BLaER1 (cell line): ENCODE measurements around the gene WNK1.
A peak's percentile ranks its signal among the peaks of the same experiment; 100 is the strongest.

Experiments used
- H3K27ac ChIP-seq: shearing (Covaris generic); formaldehyde crosslinking; 2 replicates; pipeline ENCODE4 v1.8.1; 2022
- H3K27me3 ChIP-seq: shearing (Covaris generic); formaldehyde crosslinking; 2 replicates; pipeline ENCODE4 v1.8.1; 2022
- H3K36me3 ChIP-seq: shearing (Covaris generic); formaldehyde crosslinking; 2 replicates; pipeline ENCODE4 v1.8.1; 2022
- H3K4me1 ChIP-seq: shearing (Covaris generic); formaldehyde crosslinking; 2 replicates; pipeline ENCODE4 v1.8.1; 2022
- H3K4me2 ChIP-seq: shearing (Covaris generic); formaldehyde crosslinking; 2 replicates; pipeline ENCODE4 v1.8.1; 2022
- H3K4me3 ChIP-seq: shearing (Covaris generic); formaldehyde crosslinking; 2 replicates; pipeline ENCODE4 v1.8.1; 2022
- H3K9ac ChIP-seq: shearing (Covaris generic); formaldehyde crosslinking; 2 replicates; pipeline ENCODE4 v1.8.1; 2022
- H3K9me3 ChIP-seq: shearing (Covaris generic); formaldehyde crosslinking; 2 replicates; pipeline ENCODE4 v1.8.1; 2022
- H4K20me1 ChIP-seq: shearing (Covaris generic); formaldehyde crosslinking; 2 replicates; pipeline ENCODE4 v1.8.1; 2022
- Cebpa-rat ChIP-seq: shearing (Covaris generic); IDR thresholded peaks from 2 replicates; pipeline ENCODE4 v1.8.1; 2022

The WNK1 gene

DNA sequence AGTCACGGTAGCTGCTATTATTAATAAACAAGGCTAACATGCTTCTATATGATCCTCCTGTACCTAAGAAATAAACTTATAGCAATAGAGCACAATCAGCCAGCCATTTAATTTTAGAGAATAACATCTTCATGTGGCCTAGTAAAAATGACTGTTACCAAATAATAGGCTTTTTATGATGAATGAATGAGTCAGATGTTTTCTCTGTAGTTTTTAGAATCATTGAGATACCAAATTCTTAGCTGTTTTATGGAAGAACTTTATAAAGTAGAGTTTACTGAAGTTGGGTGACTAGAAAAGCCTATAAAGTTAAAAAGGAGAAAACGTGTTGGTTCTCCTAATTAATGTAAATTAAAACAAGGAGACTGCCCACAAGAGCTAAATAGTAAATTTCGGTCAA is 40.7 kb downstream of the WNK1 start:
- no peak for TF ChIP-seq Cebpa-rat
- H3K4me3 ChIP-seq = no peak overlapping the region
- peaks cover 7% of the 10 kb centered on the region; the same call in 1 of the 2 replicates for H3K36me3 ChIP-seq
- no peak overlapping the region for H3K9ac ChIP-seq
- H3K27me3 ChIP-seq = no peaks in the 10 kb centered on the region
- no peaks in the 10 kb centered on the region for H3K9me3 ChIP-seq
- H3K4me2 ChIP-seq = no peak overlapping the region
- H3K27ac ChIP-seq = no peak overlapping the region
- peaks cover 20% of the 10 kb centered on the region for H3K4me1 ChIP-seq
- peaks cover 99% of the 10 kb centered on the region for H4K20me1 ChIP-seq

DNA sequence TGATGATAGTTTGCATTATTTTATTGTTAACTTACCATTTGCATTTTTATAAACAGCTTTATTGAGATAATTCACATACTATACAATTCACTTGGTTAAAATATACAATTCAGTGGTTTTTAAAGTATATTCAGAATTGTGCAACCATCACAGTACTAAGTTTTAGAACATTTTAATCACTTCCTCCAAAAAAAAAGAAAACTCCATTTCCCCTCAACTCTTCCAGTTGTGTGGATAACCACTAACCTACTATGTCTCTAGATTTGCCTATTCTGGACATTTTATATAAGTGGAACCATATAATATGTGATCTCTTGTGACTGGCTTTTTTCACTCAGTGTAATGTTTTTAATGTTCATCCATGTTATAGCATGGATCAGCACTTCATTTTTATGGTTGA is 41.3 kb downstream of the WNK1 start:
- no peak overlapping the region for H3K27ac ChIP-seq
- H3K4me1 ChIP-seq = peaks cover 20% of the 10 kb centered on the region
- H3K27me3 ChIP-seq = no peaks in the 10 kb centered on the region
- no peak overlapping the region for H3K4me3 ChIP-seq
- TF ChIP-seq Cebpa-rat = no peak
- H3K9ac ChIP-seq = no peak overlapping the region
- H3K9me3 ChIP-seq = no peaks in the 10 kb centered on the region
- peaks cover 100% of the 10 kb centered on the region for H4K20me1 ChIP-seq
- H3K36me3 ChIP-seq = peaks cover 7% of the 10 kb centered on the region; the same call in 1 of the 2 replicates
- H3K4me2 ChIP-seq = no peak overlapping the region

DNA sequence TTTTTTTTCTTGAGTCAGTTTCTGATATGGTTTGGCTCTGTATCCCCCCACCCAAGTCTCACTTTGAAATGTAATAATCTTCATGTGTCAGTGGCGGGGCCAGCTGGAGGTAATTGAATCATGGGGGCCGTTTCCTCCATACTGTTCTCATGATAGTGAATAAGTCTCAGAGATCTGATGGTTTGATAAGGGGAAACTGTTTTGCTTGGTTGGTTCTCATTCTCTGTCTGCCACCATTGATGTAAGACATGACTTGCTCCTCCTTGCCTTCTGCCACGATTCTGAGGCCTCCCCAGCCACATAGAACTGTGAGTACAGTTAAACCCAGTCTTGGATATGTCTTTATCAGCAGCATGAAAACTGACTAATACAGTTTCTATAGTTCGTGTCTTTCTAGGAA is 42.9 kb downstream of the WNK1 start:
- Histone ChIP-seq H3K36me3 (peaks cover 7% of the 10 kb centered on the region; the same call in 1 of the 2 replicates), H3K4me2 (peak overlapping the region; percentile 33), H3K27me3 (no peaks in the 10 kb centered on the region), H3K9ac (no peak overlapping the region), H3K4me1 (peaks cover 20% of the 10 kb centered on the region), H3K4me3 (no peak overlapping the region), H3K27ac (no peak overlapping the region), H4K20me1 (peaks cover 100% of the 10 kb centered on the region), H3K9me3 (no peaks in the 10 kb centered on the region)
- no peak for TF ChIP-seq Cebpa-rat

DNA sequence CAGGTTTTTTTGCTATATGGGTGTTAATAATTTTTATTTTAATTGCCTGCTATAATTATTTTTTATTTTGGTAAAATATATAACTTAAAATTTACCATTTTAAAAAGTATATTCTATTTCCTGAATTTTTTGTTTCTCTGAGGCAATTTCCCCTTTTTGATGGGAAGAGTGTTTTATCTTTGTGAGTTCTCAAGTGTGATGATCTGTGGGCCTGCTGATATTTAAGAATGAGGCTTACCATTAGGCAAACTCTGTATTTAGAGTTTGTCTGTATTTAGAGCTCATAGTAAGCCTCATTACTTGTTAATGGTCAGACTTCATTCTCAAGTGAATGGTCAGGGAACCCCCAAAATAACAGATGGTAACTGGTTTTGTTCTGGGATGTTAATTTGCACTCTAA is 48.0 kb downstream of the WNK1 start:
- Histone ChIP-seq H3K4me1 (peaks cover 30% of the 10 kb centered on the region), H3K4me3 (no peak overlapping the region), H3K9ac (no peak overlapping the region), H3K9me3 (no peaks in the 10 kb centered on the region), H3K4me2 (peak overlapping the region; percentile 4; the same call in 1 of the 2 replicates), H3K27me3 (no peaks in the 10 kb centered on the region), H3K27ac (no peak overlapping the region), H3K36me3 (peaks cover 7% of the 10 kb centered on the region; the same call in 1 of the 2 replicates), H4K20me1 (peaks cover 100% of the 10 kb centered on the region)
- no peak for TF ChIP-seq Cebpa-rat

DNA sequence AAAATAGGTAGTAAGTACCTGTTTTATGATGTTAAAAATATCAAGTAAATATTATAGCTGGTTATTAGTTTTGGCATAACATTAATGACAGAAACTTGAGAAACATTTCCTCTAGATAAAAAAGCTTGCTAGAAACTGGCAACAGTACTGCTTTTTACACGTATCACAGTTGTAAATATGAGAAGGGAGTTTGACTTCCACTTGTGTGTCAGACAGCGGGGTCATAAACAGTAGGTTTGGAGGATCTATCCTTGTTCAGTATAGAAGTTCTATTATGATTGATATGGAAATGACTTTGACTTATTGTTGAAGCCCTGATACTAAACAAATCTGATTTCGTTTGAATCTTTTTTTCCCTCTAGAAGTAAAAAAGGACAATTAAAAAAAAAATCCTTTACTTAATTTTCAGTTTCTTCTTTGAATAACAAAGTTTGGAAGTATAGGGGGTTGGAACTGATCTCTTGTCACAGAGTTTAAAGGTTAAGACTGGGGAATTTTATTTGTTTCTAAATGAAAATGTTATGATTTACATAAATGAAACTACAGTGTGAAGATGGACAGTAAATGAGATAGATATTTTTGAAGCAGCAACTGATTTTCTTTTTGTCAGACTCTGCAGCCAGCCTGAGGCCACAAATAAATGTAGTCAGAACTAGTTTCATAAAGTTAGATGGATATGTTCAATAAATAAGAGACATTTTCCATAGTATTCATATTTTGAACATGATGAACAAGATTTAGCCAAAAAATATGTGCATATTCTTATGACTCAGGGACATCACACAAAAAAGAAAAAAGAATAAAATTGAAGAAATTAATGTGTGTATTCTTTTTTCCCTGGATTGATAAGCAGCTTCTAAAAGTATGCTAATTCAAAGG is 50.1 kb downstream of the WNK1 start:
- peaks cover 2% of the 10 kb centered on the region; the same call in 1 of the 2 replicates for H3K36me3 ChIP-seq
- no peaks in the 10 kb centered on the region for H3K27me3 ChIP-seq
- TF ChIP-seq Cebpa-rat = no peak
- H3K4me3 ChIP-seq = no peak overlapping the region
- H3K4me1 ChIP-seq = peaks cover 41% of the 10 kb centered on the region
- no peak overlapping the region for H3K27ac ChIP-seq
- H3K9ac ChIP-seq = no peak overlapping the region
- no peak overlapping the region for H3K4me2 ChIP-seq
- H4K20me1 ChIP-seq = peaks cover 100% of the 10 kb centered on the region
- no peaks in the 10 kb centered on the region for H3K9me3 ChIP-seq

DNA sequence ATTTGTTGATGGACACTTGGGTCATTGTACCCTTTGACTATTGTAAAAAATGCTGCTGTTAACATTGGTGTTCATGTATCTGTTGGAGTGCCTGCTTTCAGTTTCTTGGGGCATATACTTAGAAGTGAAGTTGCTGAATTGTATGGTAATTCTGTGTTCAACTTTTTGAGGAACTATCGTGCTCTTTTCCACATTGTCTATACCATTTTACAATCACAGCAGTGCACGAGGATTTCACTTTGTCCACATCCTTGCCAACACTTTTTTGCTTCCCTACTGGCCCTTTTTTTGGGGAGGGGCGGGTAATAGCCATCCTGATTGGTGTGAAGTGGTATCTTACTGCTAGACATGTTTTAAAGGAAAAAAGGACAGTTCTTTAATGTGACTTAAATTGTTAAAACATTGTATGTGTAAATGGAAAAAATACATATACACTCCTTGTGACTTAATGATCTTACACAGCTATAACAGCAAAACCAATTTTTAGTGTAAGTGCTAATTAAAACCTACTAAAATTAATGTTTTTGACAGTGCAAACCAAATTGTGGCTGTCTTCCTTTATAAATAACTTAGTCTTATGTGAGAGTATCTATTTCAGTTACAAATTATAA is 52.7 kb downstream of the WNK1 start:
- Histone ChIP-seq H3K4me2 (no peak overlapping the region), H3K9ac (no peak overlapping the region), H3K27me3 (no peaks in the 10 kb centered on the region), H3K4me1 (peaks cover 53% of the 10 kb centered on the region), H4K20me1 (peaks cover 100% of the 10 kb centered on the region), H3K27ac (no peak overlapping the region), H3K9me3 (no peaks in the 10 kb centered on the region), H3K4me3 (no peak overlapping the region), H3K36me3 (no peaks in the 10 kb centered on the region)
- TF ChIP-seq Cebpa-rat = no peak

DNA sequence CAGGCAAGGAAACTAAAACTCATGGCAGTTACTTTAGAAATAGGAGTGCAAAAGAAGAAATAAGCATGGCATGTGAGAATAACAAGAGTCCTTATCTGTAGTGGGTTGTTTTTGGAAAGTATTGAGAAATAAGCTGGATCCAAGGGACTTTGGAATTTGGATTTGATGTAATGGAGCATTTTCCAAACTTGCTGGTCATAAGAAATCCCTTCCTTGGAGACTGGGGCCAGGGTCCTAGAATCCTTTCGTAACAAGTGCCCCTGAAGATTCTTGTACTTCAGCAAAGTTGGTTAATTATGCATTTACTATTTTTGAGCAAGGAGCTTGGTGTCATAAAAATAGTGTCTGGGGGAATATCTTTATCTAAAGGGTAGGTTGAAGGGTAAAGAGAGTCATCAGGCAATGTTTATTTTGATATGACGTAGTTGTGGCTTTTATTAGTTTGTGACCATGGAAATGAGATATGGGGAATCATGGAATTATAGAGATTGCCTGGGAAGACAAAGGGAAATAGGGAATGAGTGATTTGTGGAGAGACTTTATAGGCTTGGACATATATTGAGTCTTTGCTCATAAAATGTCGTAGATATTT is 53.9 kb downstream of the WNK1 start:
- Histone ChIP-seq H3K4me1 (peaks cover 60% of the 10 kb centered on the region), H3K27ac (no peak overlapping the region), H3K4me2 (peak overlapping the region; percentile 43)

DNA sequence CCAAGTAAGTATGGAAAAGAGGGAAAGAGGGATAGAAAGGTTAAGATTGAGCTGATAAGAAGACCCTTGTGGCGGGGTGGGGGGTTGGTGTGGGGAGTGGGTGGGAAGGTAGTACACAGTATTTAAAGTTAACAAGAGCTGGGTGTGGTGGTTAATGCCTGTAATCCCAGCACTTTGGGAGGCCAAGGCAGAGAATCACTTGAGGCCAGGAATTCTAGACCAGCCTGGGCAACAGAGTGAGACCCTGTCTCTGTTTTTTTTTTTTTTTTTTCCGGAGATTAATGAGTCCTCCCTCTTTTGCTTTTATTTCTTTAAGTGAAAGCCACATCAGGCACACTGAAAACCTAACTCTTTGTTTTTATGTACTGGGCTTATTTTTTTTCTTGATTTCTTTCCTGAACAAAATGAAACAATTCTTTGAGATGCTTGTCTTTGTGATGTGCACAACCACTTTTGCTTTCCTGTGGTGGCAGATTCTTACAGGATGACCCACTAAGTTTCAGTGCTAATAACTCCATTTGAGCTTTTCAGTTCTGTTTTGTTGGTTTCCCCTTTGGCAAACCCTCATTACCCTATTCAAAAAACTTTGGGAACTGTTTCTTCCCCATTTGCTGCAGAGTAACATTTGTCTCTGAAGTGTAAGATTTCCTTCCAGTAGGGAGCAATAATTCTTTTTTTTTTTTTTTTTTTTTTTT is 54.8 kb downstream of the WNK1 start:
- Histone ChIP-seq H3K36me3 (no peaks in the 10 kb centered on the region), H3K9me3 (no peaks in the 10 kb centered on the region), H3K4me1 (peaks cover 63% of the 10 kb centered on the region), H3K9ac (no peak overlapping the region), H3K4me2 (peak overlapping the region; percentile 43), H4K20me1 (peaks cover 100% of the 10 kb centered on the region), H3K4me3 (no peak overlapping the region), H3K27ac (no peak overlapping the region), H3K27me3 (no peaks in the 10 kb centered on the region)
- no peak for TF ChIP-seq Cebpa-rat

More for the DNA sequence above, 53.9 kb downstream of the WNK1 start:
- H3K27me3 ChIP-seq = no peaks in the 10 kb centered on the region
- H3K9me3 ChIP-seq = no peaks in the 10 kb centered on the region
- H4K20me1 ChIP-seq = peaks cover 100% of the 10 kb centered on the region
- H3K36me3 ChIP-seq = no peaks in the 10 kb centered on the region
- no peak for TF ChIP-seq Cebpa-rat
- H3K9ac ChIP-seq = no peak overlapping the region
- no peak overlapping the region for H3K4me3 ChIP-seq

DNA sequence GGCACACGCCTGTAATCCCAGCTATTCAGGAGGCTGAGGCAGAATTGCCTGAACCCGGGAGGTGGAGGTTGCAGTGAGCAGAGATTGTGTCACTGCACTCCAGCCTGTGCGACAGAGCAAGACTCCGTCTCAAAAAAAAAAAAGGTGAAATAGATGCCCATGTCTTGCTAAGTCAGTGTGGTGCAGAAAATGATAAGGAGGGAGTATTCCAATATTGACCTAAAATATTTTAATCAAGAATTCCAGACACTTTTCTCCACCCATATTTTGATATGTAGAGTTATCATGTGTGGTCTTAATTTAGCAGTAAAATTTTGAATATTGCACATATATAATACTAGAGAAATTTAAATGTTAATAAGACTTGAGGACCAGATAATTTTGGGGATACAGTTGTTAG is 57.7 kb downstream of the WNK1 start:
- Histone ChIP-seq H3K4me3 (no peak overlapping the region), H3K4me2 (no peak overlapping the region), H3K4me1 (peaks cover 64% of the 10 kb centered on the region), H3K27ac (no peak overlapping the region), H4K20me1 (peaks cover 100% of the 10 kb centered on the region), H3K9ac (no peak overlapping the region), H3K27me3 (no peaks in the 10 kb centered on the region), H3K36me3 (peaks cover 8% of the 10 kb centered on the region), H3K9me3 (no peaks in the 10 kb centered on the region)
- TF ChIP-seq Cebpa-rat = no peak
